ENCODE measurements around the gene LRP1B.

LRP1B gene

DNA sequence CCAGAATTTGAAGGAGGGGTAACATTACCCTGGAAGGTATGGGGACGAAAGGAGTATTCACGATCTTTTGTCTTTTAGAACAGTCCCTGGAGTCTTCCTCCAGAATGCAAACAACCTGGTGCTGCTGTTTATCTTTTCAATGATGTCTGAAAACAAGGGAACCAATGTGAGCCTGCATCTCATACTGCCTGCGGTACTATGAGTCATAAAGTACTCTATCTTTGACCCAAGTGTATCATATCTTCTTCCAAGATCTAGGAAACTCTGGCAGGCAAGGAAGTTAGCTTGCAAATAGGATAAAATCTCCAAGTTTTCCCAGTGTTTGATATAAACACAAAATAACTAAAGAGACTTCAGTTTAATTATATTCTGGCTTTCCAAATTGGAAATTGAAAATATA lies 968.5 kb downstream of the LRP1B start:
- H3K4me3 ChIP-seq (ENCODE audit: low read length) = no peak overlapping the region
- TF ChIP-seq, protein P1, sequence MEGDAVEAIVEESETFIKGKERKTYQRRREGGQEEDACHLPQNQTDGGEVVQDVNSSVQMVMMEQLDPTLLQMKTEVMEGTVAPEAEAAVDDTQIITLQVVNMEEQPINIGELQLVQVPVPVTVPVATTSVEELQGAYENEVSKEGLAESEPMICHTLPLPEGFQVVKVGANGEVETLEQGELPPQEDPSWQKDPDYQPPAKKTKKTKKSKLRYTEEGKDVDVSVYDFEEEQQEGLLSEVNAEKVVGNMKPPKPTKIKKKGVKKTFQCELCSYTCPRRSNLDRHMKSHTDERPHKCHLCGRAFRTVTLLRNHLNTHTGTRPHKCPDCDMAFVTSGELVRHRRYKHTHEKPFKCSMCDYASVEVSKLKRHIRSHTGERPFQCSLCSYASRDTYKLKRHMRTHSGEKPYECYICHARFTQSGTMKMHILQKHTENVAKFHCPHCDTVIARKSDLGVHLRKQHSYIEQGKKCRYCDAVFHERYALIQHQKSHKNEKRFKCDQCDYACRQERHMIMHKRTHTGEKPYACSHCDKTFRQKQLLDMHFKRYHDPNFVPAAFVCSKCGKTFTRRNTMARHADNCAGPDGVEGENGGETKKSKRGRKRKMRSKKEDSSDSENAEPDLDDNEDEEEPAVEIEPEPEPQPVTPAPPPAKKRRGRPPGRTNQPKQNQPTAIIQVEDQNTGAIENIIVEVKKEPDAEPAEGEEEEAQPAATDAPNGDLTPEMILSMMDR (conservative IDR thresholded peaks at IDR 0.05; ENCODE audit: low read depth, low read length) = no peak
- no peak for DNase-seq (ENCODE audit: low read depth)

DNA sequence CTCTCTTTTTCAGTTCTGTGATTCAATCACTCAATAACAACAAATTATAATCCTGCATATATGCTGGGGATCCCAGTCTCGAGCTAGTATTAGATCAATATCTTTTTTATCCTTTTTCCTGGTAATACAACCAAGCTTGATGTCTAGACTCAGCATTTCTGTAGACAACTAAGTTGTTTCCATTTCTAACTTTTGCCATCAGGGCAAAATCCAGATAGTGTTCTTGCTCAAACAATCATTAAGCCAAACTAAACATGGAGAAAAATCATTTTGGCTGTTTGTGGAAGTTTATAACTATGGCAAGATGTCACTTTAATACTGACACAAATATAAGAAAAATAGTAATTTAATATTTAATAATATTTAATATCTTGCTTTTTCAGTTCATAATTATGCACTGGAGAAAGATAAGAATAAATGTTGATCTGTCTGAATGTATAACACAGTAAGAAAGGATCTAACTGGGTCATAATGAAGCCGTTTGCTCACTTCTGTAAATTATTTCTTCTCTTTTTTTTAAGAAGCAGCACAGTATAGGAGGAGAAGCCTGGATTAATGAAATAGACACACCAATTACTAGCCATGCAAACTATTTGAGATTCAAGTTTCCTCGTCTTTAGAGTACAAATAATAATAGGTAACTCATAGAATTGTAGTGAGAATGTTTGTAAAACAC lies 979.1 kb downstream of the LRP1B start:
- TF ChIP-seq, protein P1 (conservative IDR thresholded peaks at IDR 0.05; ENCODE audit: low read depth, low read length) = no peak
- no peak overlapping the region for H3K4me3 ChIP-seq (ENCODE audit: low read length)

DNA sequence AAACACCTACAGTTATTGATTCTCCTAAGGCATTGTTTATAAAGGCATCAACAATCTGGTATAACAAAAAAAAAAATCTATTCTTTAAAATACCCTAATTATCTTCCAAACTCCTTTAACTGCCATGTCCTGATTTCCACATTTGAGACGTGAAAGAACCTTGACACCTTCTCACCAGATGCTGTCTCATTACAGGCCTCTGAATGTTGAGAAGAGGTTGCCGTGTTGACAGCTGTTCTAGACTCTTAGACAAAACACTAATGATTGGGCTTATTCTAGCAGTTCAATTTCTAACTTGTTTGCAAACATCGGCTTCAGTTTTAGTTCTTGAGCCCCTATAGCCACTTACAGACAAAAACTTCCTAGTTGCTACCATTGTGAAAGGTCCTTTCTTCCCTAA lies 988.8 kb downstream of the LRP1B start:
- H3K4me3 ChIP-seq (ENCODE audit: low read length) = no peak overlapping the region
- TF ChIP-seq, protein P1 (conservative IDR thresholded peaks at IDR 0.05; ENCODE audit: low read depth, low read length) = no peak
- DNase-seq (ENCODE audit: low read depth) = no peak

More for the DNA sequence above, 979.1 kb downstream of the LRP1B start:
- no peak for DNase-seq (ENCODE audit: low read depth)

DNA sequence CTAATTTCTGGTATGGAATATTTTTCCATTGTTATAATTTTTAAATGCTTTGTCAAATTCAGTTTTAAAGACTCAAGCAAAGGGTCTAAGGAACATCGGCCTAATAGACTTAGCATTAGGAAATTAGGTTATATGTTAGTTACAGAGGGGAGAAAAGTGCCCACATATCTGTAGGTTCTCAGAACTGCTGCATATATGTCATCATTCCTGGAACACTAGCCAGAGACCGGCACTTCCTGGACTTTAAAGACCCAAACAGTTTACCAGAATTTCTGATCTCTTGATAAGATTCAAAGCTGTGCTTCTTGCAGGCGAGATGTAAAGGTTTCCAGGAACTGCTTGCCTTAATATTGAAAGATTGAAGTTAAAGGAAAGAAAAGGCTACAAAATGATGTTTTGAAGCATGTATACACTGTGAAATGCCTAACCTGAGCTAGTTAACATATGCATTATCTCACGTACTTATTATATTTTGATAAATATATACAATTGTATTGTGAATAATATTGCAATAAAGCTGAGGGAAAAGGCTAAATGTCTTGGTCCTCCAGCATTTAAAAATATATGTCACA lies 993.6 kb downstream of the LRP1B start:
- TF ChIP-seq, protein P1 (conservative IDR thresholded peaks at IDR 0.05; ENCODE audit: low read depth, low read length) = no peak
- no peak overlapping the region for H3K4me3 ChIP-seq (ENCODE audit: low read length)
- DNase-seq (ENCODE audit: low read depth) = no peak

DNA sequence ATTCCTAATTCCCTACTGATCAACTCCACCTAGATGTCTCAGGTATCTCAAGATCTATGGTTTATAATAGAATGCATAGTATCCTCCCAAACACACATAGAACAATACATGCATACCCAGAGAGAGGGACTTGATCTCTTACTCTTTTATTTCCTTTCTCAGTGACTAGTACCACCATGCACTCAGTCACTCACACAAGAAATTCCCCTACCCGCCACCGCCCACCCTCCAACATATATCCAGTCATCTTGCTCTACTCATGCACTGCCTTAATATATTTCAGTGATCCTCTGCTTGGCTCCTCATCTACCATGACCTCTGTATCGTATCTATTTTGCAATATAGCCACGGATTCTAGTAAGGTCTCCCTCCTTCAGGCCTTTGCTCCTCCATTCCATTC lies 996.9 kb downstream of the LRP1B start:
- TF ChIP-seq, protein P1 (conservative IDR thresholded peaks at IDR 0.05; ENCODE audit: low read depth, low read length) = no peak
- no peak overlapping the region for H3K4me3 ChIP-seq (ENCODE audit: low read length)

DNA sequence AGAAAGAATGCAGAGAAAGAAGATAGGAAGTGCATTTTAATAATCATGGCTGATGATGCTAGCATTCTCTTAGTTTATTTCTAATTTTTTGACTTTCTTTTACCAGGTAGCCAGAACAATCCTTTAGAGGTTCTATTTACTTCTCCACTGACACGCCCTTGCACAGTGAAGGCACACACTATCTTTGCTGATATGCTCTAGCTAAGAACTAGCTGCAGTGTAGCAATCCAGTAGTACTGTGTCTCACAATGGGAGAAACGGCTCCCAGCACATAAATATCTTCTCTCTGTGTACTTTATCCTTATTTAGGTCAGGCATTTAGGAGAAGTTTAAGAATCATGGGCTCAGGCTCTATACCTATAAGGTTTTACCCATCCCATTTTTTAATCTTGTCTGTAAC lies 1005.4 kb downstream of the LRP1B start:
- TF ChIP-seq, protein P1 (conservative IDR thresholded peaks at IDR 0.05; ENCODE audit: low read depth, low read length) = no peak
- no peak for DNase-seq (ENCODE audit: low read depth)
- no peak overlapping the region for H3K4me3 ChIP-seq (ENCODE audit: low read length)

More for the DNA sequence above, 996.9 kb downstream of the LRP1B start:
- no peak for DNase-seq (ENCODE audit: low read depth)

DNA sequence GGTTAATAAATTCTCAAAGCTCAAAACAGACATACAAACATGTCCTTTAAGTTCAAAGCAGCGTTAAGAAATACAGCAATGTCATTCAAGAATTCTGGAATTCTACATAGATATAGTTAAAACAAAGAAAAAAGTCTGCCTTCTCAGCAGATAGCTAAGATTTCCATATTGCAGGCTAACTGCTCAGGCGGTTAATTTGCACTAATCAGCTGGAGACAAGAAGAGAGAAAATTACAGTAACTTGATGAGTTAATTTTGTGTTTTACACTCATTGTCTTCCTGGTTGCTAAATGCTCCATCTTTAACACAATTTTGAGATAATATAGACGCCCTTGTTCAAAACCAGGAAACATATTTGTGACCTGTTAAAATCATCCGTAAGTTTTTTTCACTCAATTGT lies 1012.0 kb downstream of the LRP1B start:
- TF ChIP-seq, protein P1 (conservative IDR thresholded peaks at IDR 0.05; ENCODE audit: low read depth, low read length) = no peak
- DNase-seq (ENCODE audit: low read depth) = no peak

More for the DNA sequence above, 1012.0 kb downstream of the LRP1B start:
- H3K4me3 ChIP-seq (ENCODE audit: low read length) = no peak overlapping the region
